Transverse colon (tissue), 4 donors: ENCODE results near the gene UPK1B.

Source experiments
- EP300 ChIP-seq: sonication (generic); formaldehyde crosslinking; IDR thresholded peaks from one replicate; pipeline ENCODE4 v1.6.1; 2017; ENCODE audit warnings: antibody characterized with exemption, low read depth
- POLR2A ChIP-seq: fragments of 450-650 bp; IDR thresholded peaks from one replicate; pipeline ENCODE4 v1.6.1; 2016; ENCODE audit warnings: antibody characterized with exemption, mild to moderate bottlenecking, moderate library complexity
- POLR2AphosphoS5 ChIP-seq, 3 donors: sonication (generic); formaldehyde crosslinking; IDR thresholded peaks; one replicate each; pipeline ENCODE4 v1.6.1; 2016; ENCODE audit warnings: antibody characterized with exemption in 3 of 3
- TF ChIP-seq, protein P1 (sequence below), 5 experiments: fragments of 200-600 bp in 3 of 5; fragments of 450-650 bp in 2 of 5; sonication (generic) in 3 of 5; IDR thresholded peaks; 1 replicate in 2 of 5; 2 replicates in 3 of 5; pipeline ENCODE4 v1.5.1; 2016 to 2017; ENCODE audit warnings: antibody characterized with exemption in 5 of 5, inconsistent platforms in 3 of 5, mild to moderate bottlenecking in 2 of 5, moderate library complexity in 1 of 5

DNA sequence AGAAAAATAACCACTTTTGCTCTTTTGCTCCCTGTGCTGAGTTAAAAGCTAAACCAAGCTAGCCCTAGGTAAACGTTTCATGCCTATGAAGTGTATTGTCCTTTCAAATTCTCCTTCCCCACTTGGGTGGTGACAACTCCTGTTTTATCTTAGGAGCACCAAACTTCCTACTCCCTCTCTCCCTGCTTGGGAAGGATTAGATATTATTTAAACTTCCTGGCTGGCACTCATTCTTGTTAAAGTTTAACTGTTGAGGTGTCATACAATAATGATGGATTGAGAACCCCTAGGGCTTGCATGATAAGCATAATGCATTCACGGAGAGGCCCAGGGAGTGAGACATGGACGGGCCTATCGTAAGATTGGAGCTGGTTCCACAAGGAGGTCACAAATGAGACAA lies 37.8 kb downstream of the UPK1B start:
- TF ChIP-seq, protein P1, sequence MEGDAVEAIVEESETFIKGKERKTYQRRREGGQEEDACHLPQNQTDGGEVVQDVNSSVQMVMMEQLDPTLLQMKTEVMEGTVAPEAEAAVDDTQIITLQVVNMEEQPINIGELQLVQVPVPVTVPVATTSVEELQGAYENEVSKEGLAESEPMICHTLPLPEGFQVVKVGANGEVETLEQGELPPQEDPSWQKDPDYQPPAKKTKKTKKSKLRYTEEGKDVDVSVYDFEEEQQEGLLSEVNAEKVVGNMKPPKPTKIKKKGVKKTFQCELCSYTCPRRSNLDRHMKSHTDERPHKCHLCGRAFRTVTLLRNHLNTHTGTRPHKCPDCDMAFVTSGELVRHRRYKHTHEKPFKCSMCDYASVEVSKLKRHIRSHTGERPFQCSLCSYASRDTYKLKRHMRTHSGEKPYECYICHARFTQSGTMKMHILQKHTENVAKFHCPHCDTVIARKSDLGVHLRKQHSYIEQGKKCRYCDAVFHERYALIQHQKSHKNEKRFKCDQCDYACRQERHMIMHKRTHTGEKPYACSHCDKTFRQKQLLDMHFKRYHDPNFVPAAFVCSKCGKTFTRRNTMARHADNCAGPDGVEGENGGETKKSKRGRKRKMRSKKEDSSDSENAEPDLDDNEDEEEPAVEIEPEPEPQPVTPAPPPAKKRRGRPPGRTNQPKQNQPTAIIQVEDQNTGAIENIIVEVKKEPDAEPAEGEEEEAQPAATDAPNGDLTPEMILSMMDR (IDR thresholded peaks at IDR 0.05): no peak
- no peak for TF ChIP-seq EP300
- TF ChIP-seq POLR2AphosphoS5 (IDR thresholded peaks at IDR 0.05): no peak
- TF ChIP-seq POLR2A: no peak
